Aorta (tissue), 5 donors: ENCODE data around the gene CYP4B1. TPM values are rescaled to one million over a fixed set of nuclear protein-coding genes. Genes with fewer than 3 reads are reported as not detected.

ENCODE experiments used
- ATAC-seq: fragments of 200-7000 bp; cut with Tn5 transposase; one replicate; pipeline ENCODE4 v1.9.1; 2022; ENCODE audit warnings: moderate library complexity; ENCODE audit not compliant: low FRiP score
- DNase-seq, 2 donors: peaks; one replicate each; pipeline ENCODE4 v3.0.0-alpha.2; 2020
- H3K27ac ChIP-seq, 2 donors: one replicate each; pipeline ENCODE4 v1.5.1; 2013; ENCODE audit warnings: low read length in 2 of 2, mild to moderate bottlenecking in 2 of 2, moderate library complexity in 2 of 2, control low read depth in 1 of 2, inconsistent platforms in 1 of 2, low read depth in 1 of 2
- H3K27me3 ChIP-seq, 2 donors: one replicate each; pipeline ENCODE4 v1.6.1; 2013; ENCODE audit warnings: control low read depth in 1 of 2, low read length in 1 of 2, mild to moderate bottlenecking in 1 of 2, moderate library complexity in 1 of 2; ENCODE audit not compliant: insufficient read depth in 2 of 2, control insufficient read depth in 1 of 2
- H3K36me3 ChIP-seq, 2 donors: one replicate each; pipeline ENCODE4 v1.6.1; 2013; ENCODE audit warnings: control low read depth in 1 of 2, low read length in 1 of 2, mild to moderate bottlenecking in 1 of 2; ENCODE audit not compliant: insufficient read depth in 2 of 2, control insufficient read depth in 1 of 2
- H3K4me1 ChIP-seq, 2 donors: one replicate each; pipeline ENCODE4 v1.6.1; 2013; ENCODE audit warnings: low read length in 2 of 2, control low read depth in 1 of 2, mild to moderate bottlenecking in 1 of 2, moderate library complexity in 1 of 2; ENCODE audit not compliant: insufficient read depth in 2 of 2, control insufficient read depth in 1 of 2
- H3K4me3 ChIP-seq, 2 donors: one replicate each; pipeline ENCODE4 v1.5.1; 2013; ENCODE audit warnings: low read length in 2 of 2, control low read depth in 1 of 2, mild to moderate bottlenecking in 1 of 2
- H3K9me3 ChIP-seq: one replicate; pipeline ENCODE4 v1.6.1; 2013; ENCODE audit warnings: mild to moderate bottlenecking, low read length; ENCODE audit not compliant: control insufficient read depth
- WGBS, 2 donors: extraction: QIAGEN DNeasy Blood & Tissue Kit; methylation state at CpG; one replicate each; pipeline ENCODE4 v1.1.7; 2013; 5-methylcytosine and 5-hydroxymethylcytosine counted together
- intact Hi-C, 2 donors: fragments of 100-400 bp; cut with DNase I; formaldehyde crosslinking; loops; one replicate each; pipeline versions ENCODE4 v1.14.2 to v1.15.0; 2022
- polyA plus RNA-seq, 2 donors: library from polyadenylated mRNA; stranded (reverse); fragments of 200-250 nt; gene quantifications; one replicate each; pipeline ENCODE4 v1.2.3, GENCODE V29; 2013
- total RNA-seq, 2 donors: library from RNA; stranded (reverse); fragmentation: NEBNext Ultra II Directional; extraction: Animal tissue kit (Norgen Biotek cat#: 25700); gene quantifications; one replicate each; pipeline ENCODE4 v1.2.1, GENCODE V29; 2021
- donor health status: healthy with polysubstance abuse.
- donor health status: Bipolar disorder and iron deficiency.
- donor health status: DM: no; HTN: no; CAD: no.
- donor health status: DM: no; HTN: no; CAD: no.
- donor health status: DM: yes; HTN: yes; CAD: no.

The CYP4B1 gene
- total and polyA plus RNA-seq, 4 donors: 1.5 to 13.6 (median 5.2) TPM

- Histone ChIP-seq H3K27ac (no peak overlapping the region), H3K4me3 (no peak overlapping the region), H3K27me3 (no peaks in the 10 kb centered on the region), H3K4me1 (no peaks in the 10 kb centered on the region), H3K36me3 (no peaks in the 10 kb centered on the region), H3K9me3 (no peaks in the 10 kb centered on the region)
- 0 to 1% methylated on average over 1 of the region's 1 CpG for WGBS, 2 donors
- DNase-seq (no peak), ATAC-seq (no peak)
- intact Hi-C loops: no loop called here
Observed at GRCh38 chr1:46802081-46802480, 3.2 kb downstream of the CYP4B1 start.

GRCh38 chr1:46802901-46803574, 4.2 kb downstream of the CYP4B1 start:
- Histone ChIP-seq H3K27me3 (no peaks in the 10 kb centered on the region), H3K4me3 (no peak overlapping the region), H3K27ac (no peak overlapping the region), H3K9me3 (no peaks in the 10 kb centered on the region), H3K36me3 (no peaks in the 10 kb centered on the region), H3K4me1 (no peaks in the 10 kb centered on the region)
- WGBS, 2 donors: 77 to 78% methylated on average over 6 of the region's 6 CpGs
- ATAC-seq (no peak), DNase-seq (no peak)
- intact Hi-C loops: no loop called here

DNA sequence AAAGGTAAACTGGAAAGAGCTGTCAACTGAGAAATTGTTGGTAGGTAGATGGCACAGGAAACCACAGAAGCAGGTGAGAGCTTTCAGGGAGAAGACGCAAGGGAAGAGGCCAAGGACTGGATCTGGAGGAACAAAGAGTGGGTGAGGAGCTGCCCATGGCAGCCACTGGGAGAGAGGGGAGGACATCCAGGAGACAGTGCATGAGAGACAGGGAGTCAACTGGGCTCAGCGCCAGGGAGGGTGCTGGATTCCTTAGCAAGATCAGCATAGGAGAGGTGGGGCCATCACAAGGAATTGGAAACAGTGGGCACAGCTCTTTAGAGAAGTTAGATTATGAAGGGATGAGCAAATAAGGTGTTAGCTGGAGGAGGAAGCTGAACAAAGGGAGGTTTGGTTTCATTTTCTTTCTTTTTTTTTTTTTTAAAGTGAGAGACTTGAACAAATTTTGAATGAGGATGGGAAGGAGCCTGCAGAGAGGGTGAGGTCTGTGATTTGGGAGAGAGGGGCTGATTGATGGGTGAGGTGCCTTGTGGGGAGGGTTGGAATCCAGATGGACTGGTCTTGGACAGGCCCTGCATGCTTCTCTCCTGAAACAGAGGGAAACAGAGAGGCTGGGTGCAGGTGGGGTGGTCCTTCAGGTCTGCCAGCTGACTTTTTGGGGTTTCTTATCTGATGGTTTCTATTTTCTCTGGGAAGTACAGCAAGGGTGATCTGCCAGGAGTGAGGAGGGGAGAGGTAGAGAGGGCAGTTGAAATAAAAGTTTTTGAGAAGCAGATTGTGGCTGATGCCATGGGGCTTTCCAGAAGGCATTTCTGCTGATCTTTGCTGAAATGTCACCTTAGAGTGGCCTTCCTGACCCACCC, 5.4 kb downstream of the CYP4B1 start:
- DNase-seq: no peak
- intact Hi-C loops: no loop called here
- H3K4me3 ChIP-seq: no peak overlapping the region

DNA sequence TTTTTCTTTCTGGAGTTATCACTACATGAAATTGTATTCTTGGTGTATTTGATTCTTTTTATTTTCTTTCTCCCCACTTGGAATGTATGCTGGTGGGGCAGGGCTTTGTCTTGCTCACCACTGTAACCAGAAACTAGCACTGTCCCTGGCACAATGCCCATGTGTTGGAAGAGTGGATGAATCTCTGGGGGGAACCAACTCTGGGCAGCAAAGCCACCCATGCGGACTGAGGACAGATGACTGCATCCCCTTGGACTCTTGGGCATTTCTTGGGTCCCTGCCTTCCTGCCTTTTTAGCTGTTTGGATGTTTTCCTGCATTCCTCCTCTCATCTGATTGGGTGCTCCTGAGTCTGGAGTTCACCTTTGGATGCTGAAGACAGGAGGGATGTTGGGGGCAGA, 6.1 kb downstream of the CYP4B1 start:
- no peak for DNase-seq
- Histone ChIP-seq H3K4me3 (no peak overlapping the region), H3K36me3 (no peaks in the 10 kb centered on the region), H3K9me3 (no peaks in the 10 kb centered on the region), H3K4me1 (no peaks in the 10 kb centered on the region), H3K27me3 (no peaks in the 10 kb centered on the region), H3K27ac (no peak overlapping the region)
- WGBS, 2 donors: 40 to 50% methylated on average over 1 of the region's 1 CpG
- intact Hi-C loops: no loop called here
- ATAC-seq: no peak

More for the DNA sequence above, 5.4 kb downstream of the CYP4B1 start:
- Histone ChIP-seq H3K36me3 (no peaks in the 10 kb centered on the region), H3K4me1 (no peaks in the 10 kb centered on the region), H3K27me3 (no peaks in the 10 kb centered on the region), H3K9me3 (no peaks in the 10 kb centered on the region), H3K27ac (no peak overlapping the region)
- 74% methylated on average over 2 of the region's 2 CpGs for WGBS, 2 donors
- ATAC-seq: no peak

DNA sequence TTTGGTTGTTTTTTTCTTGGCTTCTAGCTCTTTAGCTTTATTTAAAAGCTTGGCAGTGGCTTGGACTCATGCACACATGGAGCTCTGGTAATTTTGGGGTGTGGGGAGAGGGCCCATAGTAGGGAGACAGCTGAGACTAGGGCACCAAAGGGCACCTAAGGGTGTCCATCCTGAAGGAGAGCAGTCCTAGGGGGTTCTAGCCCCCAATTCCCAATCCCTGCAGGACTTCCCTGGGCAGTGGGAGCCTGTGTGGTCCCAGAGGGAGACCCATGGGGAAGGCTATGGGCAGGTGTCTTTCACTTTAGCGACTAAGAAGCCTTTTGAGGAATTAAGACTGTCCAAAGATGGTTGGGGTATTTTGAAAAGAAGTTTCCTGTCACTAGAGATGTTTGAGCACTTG, 6.9 kb downstream of the CYP4B1 start:
- H3K27me3 ChIP-seq: no peaks in the 10 kb centered on the region
- DNase-seq (no peak), ATAC-seq (no peak)
- intact Hi-C loops: no loop called here
- H3K27ac ChIP-seq: no peak overlapping the region
- no peaks in the 10 kb centered on the region for H3K36me3 ChIP-seq
- no peak overlapping the region for H3K4me3 ChIP-seq
- no peaks in the 10 kb centered on the region for H3K9me3 ChIP-seq
- 80 to 90% methylated on average over 1 of the region's 1 CpG for WGBS, 2 donors
- H3K4me1 ChIP-seq: no peaks in the 10 kb centered on the region

DNA sequence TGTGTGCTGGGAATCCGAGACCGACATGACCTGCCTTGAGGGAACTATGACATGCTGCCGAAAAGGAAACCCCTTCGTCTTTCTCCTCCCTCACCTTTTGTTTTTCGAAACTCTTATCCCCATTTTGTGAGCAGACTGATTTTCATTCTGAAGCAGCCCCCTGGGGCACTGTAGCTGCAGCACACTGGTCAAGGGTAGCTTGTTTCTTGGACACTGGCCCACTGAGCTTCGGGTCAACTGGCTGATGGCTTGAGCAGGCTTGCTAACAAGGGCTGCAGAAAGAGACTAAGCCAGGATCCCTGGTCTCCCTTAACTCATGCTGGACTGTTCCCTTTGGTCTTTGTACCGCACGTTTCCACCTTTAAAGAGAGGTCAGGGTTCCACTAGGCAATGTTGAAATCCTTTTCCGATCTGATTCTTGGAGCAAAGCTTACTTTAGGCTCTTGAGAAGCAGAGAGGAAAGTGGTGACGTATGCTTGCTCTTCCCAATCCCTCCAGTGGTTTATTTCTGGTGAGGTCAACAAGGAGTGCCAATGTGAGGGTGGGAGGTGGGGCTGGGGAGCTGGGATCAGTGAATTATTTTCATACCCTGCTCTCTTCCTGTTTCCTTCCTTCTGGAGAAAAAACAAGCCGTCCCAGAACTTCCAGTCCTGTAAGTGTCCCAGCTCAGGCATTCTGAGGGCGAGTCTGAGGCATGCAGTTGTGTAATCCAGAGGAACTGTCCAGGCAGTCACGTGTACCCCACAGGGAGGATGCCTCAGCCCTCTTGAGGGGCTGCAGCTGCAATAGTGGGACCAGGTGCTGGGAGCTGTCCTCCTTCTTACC, 7.6 kb downstream of the CYP4B1 start:
- 59 to 61% methylated on average over 13 of the region's 13 CpGs for WGBS, 2 donors
- Histone ChIP-seq H3K27me3 (no peaks in the 10 kb centered on the region), H3K4me3 (no peak overlapping the region), H3K36me3 (no peaks in the 10 kb centered on the region), H3K27ac (no peak overlapping the region), H3K4me1 (no peaks in the 10 kb centered on the region), H3K9me3 (no peaks in the 10 kb centered on the region)
- ATAC-seq (peak; percentile 87), DNase-seq (peak in 1 of 2 donors; percentile 63)
- intact Hi-C loops: no loop called here

GRCh38 chr1:46807046-46807972, 8.5 kb downstream of the CYP4B1 start:
- H3K27me3 ChIP-seq: no peaks in the 10 kb centered on the region
- H3K4me3 ChIP-seq: no peak overlapping the region
- no peaks in the 10 kb centered on the region for H3K9me3 ChIP-seq
- DNase-seq: no peak
- intact Hi-C loops: no loop called here
- 71 to 72% methylated on average over 7 of the region's 7 CpGs for WGBS, 2 donors
- no peaks in the 10 kb centered on the region for H3K36me3 ChIP-seq
- no peak for ATAC-seq
- H3K4me1 ChIP-seq: no peaks in the 10 kb centered on the region
- H3K27ac ChIP-seq: no peak overlapping the region

DNA sequence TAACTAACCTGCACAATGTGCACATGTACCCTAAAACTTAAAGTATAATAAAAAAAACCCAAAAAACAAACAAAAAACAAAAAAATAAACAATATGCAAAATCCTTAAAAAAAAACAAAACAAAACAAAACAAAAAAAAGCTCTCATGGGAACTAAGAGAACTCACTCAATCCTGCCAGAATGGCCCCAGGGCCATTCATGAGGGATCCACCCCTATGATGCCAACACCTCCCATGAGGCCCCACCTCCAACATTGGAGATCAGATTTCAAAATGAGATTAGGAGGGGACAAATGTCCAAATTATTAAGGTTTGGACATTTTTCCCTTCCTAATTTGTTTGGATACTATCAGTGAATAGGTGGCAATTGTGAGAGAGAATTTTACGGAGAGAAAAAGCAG, 10.2 kb downstream of the CYP4B1 start:
- Histone ChIP-seq H3K4me3 (no peak overlapping the region), H3K27ac (no peak overlapping the region), H3K36me3 (no peaks in the 10 kb centered on the region), H3K27me3 (no peaks in the 10 kb centered on the region), H3K9me3 (no peaks in the 10 kb centered on the region), H3K4me1 (no peaks in the 10 kb centered on the region)
- intact Hi-C loops: no loop called here
- 90 to 97% methylated on average over 1 of the region's 1 CpG for WGBS, 2 donors
- ATAC-seq (no peak), DNase-seq (no peak)
